ENCODE results near the gene OLFML2A. TPM values are rescaled to one million over a fixed set of nuclear protein-coding genes. Genes with fewer than 3 reads are reported as not detected.

Gene OLFML2A
- total and polyA plus RNA-seq, 2 donors (not counting 1 experiment from before 2014, with no cell fraction given) = 2.7 to 33.7 TPM

GRCh38 chr9:124755061-124755460 lies 21.9 kb upstream of the OLFML2A start:
- Histone ChIP-seq H2AFZ (ENCODE audit: low read length) (no peak overlapping the region), H4K20me1 (ENCODE audit: control insufficient read depth, extremely low read depth, insufficient read depth, low read length) (no peaks in the 10 kb centered on the region), H3K4me3 (replicated peaks in 1 of 4; ENCODE audit: control extremely low read depth in 1 of 4, insufficient read depth in 1 of 4, low read depth in 3 of 4, low read length in 4 of 4) (no peak overlapping the region), H3K27ac (ENCODE audit: insufficient read depth, low read length) (no peak overlapping the region), H3K4me2 (ENCODE audit: extremely low read depth, insufficient read depth, low read length) (no peak overlapping the region), H3K36me3 (ENCODE audit: control insufficient read depth, insufficient read depth, low read length) (no peaks in the 10 kb centered on the region), H3K4me1 (ENCODE audit: control insufficient read depth, extremely low read depth, insufficient read depth, low read length) (no peaks in the 10 kb centered on the region), H3K9ac (ENCODE audit: insufficient read depth, low read length) (no peak overlapping the region), H3K9me3 (ENCODE audit: control insufficient read depth, insufficient read depth, low read depth, low read length) (no peaks in the 10 kb centered on the region), H3K79me2 (ENCODE audit: control insufficient read depth, insufficient read depth, low read length) (no peaks in the 10 kb centered on the region), H3K27me3 (ENCODE audit: control insufficient read depth, insufficient read depth, low read length) (peaks cover 13% of the 10 kb centered on the region)
- DNase-seq (ENCODE audit: low read depth in 2 of 2) = no peak
- no peak for TF ChIP-seq EZH2 (IDR thresholded peaks at IDR 0.05; ENCODE audit: low read length, missing control alignments)
- no peak for TF ChIP-seq CTCF (conservative IDR thresholded peaks at IDR 0.05 in 1 of 2, IDR thresholded peaks at IDR 0.05 in 1 of 2; ENCODE audit: low read depth in 1 of 2, low read length in 2 of 2)

DNA sequence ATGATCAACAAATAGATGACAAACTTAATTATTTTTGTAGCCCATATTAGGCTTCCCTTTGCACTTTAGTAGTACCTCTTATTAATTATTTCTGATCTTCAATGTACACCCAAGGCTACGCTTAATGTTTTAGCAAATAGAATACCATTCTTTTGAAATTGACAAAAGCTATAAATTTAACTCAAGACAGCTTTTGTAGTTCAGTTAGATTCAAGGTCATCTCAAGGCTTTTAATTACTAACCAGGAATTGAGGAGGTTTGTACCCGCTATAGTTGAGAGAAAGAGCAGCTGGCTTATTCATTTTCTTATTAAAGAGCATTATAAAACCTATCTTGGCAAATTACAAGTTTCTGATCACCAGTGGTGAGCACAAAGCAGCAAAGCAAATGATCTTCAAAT lies 20.9 kb upstream of the OLFML2A start:
- Histone ChIP-seq H3K27ac (ENCODE audit: insufficient read depth, low read length) (no peak overlapping the region), H3K4me2 (ENCODE audit: extremely low read depth, insufficient read depth, low read length) (no peak overlapping the region), H4K20me1 (ENCODE audit: control insufficient read depth, extremely low read depth, insufficient read depth, low read length) (no peaks in the 10 kb centered on the region), H3K4me3 (replicated peaks in 1 of 4; ENCODE audit: control extremely low read depth in 1 of 4, insufficient read depth in 1 of 4, low read depth in 3 of 4, low read length in 4 of 4) (no peak overlapping the region), H3K9ac (ENCODE audit: insufficient read depth, low read length) (no peak overlapping the region), H3K9me3 (ENCODE audit: control insufficient read depth, insufficient read depth, low read depth, low read length) (no peaks in the 10 kb centered on the region), H3K27me3 (ENCODE audit: control insufficient read depth, insufficient read depth, low read length) (peaks cover 13% of the 10 kb centered on the region), H3K79me2 (ENCODE audit: control insufficient read depth, insufficient read depth, low read length) (no peaks in the 10 kb centered on the region), H3K36me3 (ENCODE audit: control insufficient read depth, insufficient read depth, low read length) (no peaks in the 10 kb centered on the region), H2AFZ (ENCODE audit: low read length) (no peak overlapping the region), H3K4me1 (ENCODE audit: control insufficient read depth, extremely low read depth, insufficient read depth, low read length) (no peaks in the 10 kb centered on the region)
- TF ChIP-seq EZH2 (IDR thresholded peaks at IDR 0.05; ENCODE audit: low read length, missing control alignments) = no peak
- no peak for TF ChIP-seq CTCF (conservative IDR thresholded peaks at IDR 0.05 in 1 of 2, IDR thresholded peaks at IDR 0.05 in 1 of 2; ENCODE audit: low read depth in 1 of 2, low read length in 2 of 2)
- no peak for DNase-seq (ENCODE audit: low read depth in 2 of 2)

GRCh38 chr9:124757616-124758015 lies 19.3 kb upstream of the OLFML2A start:
- H2AFZ ChIP-seq (ENCODE audit: low read length) = no peak overlapping the region
- H3K79me2 ChIP-seq (ENCODE audit: control insufficient read depth, insufficient read depth, low read length) = no peaks in the 10 kb centered on the region
- no peaks in the 10 kb centered on the region for H3K36me3 ChIP-seq (ENCODE audit: control insufficient read depth, insufficient read depth, low read length)
- H3K4me3 ChIP-seq (replicated peaks in 1 of 4; ENCODE audit: control extremely low read depth in 1 of 4, insufficient read depth in 1 of 4, low read depth in 3 of 4, low read length in 4 of 4) = no peak overlapping the region
- no peaks in the 10 kb centered on the region for H3K9me3 ChIP-seq (ENCODE audit: control insufficient read depth, insufficient read depth, low read depth, low read length)
- no peaks in the 10 kb centered on the region for H3K4me1 ChIP-seq (ENCODE audit: control insufficient read depth, extremely low read depth, insufficient read depth, low read length)
- no peak overlapping the region for H3K27ac ChIP-seq (ENCODE audit: insufficient read depth, low read length)
- no peak overlapping the region for H3K4me2 ChIP-seq (ENCODE audit: extremely low read depth, insufficient read depth, low read length)
- no peaks in the 10 kb centered on the region for H4K20me1 ChIP-seq (ENCODE audit: control insufficient read depth, extremely low read depth, insufficient read depth, low read length)
- DNase-seq (ENCODE audit: low read depth in 2 of 2) = no peak
- TF ChIP-seq CTCF (conservative IDR thresholded peaks at IDR 0.05 in 1 of 2, IDR thresholded peaks at IDR 0.05 in 1 of 2; ENCODE audit: low read depth in 1 of 2, low read length in 2 of 2) (no peak), EZH2 (IDR thresholded peaks at IDR 0.05; ENCODE audit: low read length, missing control alignments) (no peak)
- no peak overlapping the region for H3K9ac ChIP-seq (ENCODE audit: insufficient read depth, low read length)
- H3K27me3 ChIP-seq (ENCODE audit: control insufficient read depth, insufficient read depth, low read length) = peaks cover 26% of the 10 kb centered on the region

Data from fibroblast of lung (primary cell).